ENCODE measurements around the gene ATG14.

The ATG14 gene

DNA sequence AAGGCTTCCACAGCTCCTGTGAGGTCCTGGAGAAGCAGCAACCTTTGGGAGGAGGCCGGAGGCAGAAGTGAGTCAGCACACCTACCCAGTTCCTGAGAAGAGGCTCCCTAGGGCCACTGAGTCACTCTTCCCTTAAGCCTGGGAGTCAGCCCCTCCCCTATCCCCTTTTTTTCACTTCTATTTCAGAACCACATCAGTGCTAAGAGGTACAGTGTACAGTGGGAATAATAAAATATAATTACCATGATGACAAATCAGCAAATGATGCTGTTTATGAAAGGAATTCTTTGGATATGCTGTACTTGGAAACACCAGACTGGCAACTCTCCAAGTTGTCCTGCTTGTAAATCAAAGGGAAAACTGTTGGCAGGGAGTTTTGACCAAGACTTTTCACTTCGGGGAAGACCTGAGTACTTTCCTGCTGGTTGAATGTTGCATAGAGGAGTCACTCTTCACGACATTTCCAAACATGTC, 36.5 kb upstream of the ATG14 start:
- TF ChIP-seq, protein P1, sequence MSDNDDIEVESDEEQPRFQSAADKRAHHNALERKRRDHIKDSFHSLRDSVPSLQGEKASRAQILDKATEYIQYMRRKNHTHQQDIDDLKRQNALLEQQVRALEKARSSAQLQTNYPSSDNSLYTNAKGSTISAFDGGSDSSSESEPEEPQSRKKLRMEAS (IDR thresholded peaks at IDR 0.05; ENCODE audit: low read depth, low read length), result no peak
- TF ChIP-seq MYC (IDR thresholded peaks at IDR 0.05; ENCODE audit: low read depth, low read length) (no peak), POLR2A (IDR thresholded peaks at IDR 0.05; ENCODE audit: extremely low read depth, insufficient read length) (no peak)
- TF ChIP-seq, protein P2, sequence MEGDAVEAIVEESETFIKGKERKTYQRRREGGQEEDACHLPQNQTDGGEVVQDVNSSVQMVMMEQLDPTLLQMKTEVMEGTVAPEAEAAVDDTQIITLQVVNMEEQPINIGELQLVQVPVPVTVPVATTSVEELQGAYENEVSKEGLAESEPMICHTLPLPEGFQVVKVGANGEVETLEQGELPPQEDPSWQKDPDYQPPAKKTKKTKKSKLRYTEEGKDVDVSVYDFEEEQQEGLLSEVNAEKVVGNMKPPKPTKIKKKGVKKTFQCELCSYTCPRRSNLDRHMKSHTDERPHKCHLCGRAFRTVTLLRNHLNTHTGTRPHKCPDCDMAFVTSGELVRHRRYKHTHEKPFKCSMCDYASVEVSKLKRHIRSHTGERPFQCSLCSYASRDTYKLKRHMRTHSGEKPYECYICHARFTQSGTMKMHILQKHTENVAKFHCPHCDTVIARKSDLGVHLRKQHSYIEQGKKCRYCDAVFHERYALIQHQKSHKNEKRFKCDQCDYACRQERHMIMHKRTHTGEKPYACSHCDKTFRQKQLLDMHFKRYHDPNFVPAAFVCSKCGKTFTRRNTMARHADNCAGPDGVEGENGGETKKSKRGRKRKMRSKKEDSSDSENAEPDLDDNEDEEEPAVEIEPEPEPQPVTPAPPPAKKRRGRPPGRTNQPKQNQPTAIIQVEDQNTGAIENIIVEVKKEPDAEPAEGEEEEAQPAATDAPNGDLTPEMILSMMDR (IDR thresholded peaks at IDR 0.05; ENCODE audit: low read depth, low read length), result no peak
- peak; percentile 55 for DNase-seq (ENCODE audit: low read depth)
- no peak overlapping the region for H3K4me3 ChIP-seq (ENCODE audit: low read depth, low read length)

DNA sequence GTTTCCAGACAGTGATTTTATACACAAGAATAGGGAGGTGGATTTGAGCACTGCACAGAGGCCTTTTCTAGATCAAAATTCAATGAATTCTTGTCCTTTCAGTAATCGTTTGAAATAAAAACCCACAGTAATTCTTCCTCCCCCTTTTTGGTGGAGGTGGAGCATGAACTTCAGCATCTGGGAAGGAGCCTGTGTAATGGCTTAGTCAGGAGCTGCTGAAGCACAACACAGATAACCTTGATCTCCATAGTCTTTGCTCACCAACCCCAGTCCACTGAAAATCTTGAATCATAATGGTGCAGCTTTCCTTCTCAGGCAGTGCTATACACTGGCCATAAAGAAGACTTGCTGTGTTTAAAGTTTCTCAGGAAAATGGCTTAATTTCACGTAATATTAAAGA, 35.2 kb upstream of the ATG14 start:
- H3K4me3 ChIP-seq (ENCODE audit: low read depth, low read length), result no peak overlapping the region
- DNase-seq (ENCODE audit: low read depth), result no peak
- TF ChIP-seq POLR2A (IDR thresholded peaks at IDR 0.05; ENCODE audit: extremely low read depth, insufficient read length) (no peak), MYC (IDR thresholded peaks at IDR 0.05; ENCODE audit: low read depth, low read length) (no peak)
- TF ChIP-seq, protein P2 (IDR thresholded peaks at IDR 0.05; ENCODE audit: low read depth, low read length), result no peak
- TF ChIP-seq, protein P1 (IDR thresholded peaks at IDR 0.05; ENCODE audit: low read depth, low read length), result no peak

DNA sequence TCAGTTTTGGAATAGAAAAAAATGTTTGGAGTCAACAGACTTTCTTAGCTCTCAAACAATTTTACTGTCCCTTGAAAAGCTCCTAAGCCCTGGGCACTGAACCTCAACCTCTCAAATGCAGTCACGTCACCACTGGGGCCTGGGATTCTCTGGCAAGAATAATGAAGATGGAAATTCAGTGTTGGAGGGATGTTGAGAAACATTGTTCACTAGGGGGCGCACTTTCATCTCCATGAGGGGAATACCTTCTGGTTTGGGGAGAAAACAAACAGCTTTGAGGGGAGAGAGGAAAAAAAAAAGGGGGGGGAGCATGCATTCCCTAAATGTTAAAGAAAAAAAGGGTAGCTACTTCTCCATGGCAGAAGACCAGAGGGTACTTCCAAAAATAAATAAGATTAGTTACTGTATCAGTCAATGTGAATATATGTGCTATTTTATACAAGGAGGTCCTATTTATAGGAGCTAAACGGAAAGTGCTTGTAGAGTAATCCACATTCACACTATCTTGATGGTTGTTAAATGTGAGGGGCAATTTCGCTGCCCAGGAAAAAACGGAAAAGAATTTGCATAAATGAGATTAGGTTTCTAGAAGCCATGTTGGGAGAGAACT, 34.6 kb upstream of the ATG14 start:
- no peak for TF ChIP-seq MYC (IDR thresholded peaks at IDR 0.05; ENCODE audit: low read depth, low read length)
- TF ChIP-seq, protein P2 (IDR thresholded peaks at IDR 0.05; ENCODE audit: low read depth, low read length), result peak; percentile 49
- no peak for TF ChIP-seq POLR2A (IDR thresholded peaks at IDR 0.05; ENCODE audit: extremely low read depth, insufficient read length)
- TF ChIP-seq, protein P1 (IDR thresholded peaks at IDR 0.05; ENCODE audit: low read depth, low read length), result no peak
- H3K4me3 ChIP-seq (ENCODE audit: low read depth, low read length), result no peak overlapping the region
- peak; percentile 71 for DNase-seq (ENCODE audit: low read depth)

DNA sequence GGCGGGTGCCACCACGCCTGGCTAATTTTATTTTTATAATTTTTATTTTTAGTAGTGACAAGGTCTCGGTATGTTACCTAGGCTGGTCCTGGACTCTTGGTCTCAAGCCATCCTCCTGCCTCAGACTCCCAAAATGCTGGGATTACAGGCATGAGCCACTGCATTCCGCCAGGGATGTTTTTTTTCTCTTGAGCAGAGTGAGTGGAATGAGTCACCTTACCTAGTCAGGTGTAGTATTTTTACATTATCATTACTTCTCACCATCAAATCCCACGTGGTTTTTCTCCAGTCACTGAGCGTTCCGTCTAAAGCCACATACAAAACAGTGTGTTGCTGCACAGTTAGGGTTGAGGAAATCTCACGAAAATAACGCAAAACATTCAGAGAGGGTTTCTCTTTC, 29.7 kb upstream of the ATG14 start:
- DNase-seq (ENCODE audit: low read depth), result no peak
- TF ChIP-seq POLR2A (IDR thresholded peaks at IDR 0.05; ENCODE audit: extremely low read depth, insufficient read length) (no peak), MYC (IDR thresholded peaks at IDR 0.05; ENCODE audit: low read depth, low read length) (no peak)
- TF ChIP-seq, protein P1 (IDR thresholded peaks at IDR 0.05; ENCODE audit: low read depth, low read length), result no peak
- TF ChIP-seq, protein P2 (IDR thresholded peaks at IDR 0.05; ENCODE audit: low read depth, low read length), result no peak
- H3K4me3 ChIP-seq (ENCODE audit: low read depth, low read length), result no peak overlapping the region

DNA sequence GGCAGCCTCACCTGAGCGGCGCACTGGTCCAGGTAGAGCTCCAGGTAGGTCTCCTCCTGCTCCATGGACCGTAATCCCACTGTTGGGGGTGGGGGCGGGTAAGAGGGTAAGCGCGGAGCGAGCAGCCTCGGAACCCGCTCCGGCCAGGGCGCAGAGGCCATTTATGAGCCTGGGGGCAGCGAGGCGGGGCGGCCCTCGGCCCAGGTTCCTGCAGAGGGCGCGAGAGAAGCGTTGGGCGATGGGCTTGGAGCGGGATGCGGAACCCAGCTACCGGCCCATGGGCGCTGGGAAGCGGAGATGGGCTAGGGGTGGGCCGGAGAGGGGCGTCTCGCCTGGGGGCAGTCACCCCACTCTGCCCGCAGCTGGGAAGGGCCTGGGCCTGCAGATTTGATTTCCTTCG, 28.8 kb upstream of the ATG14 start, which contains the start of gene TBPL2:
TBPL2 (minus strand) TSS at position 232 of the 400 bp plus-strand sequence; CDS start at position 65, 167 bp downstream.
- no peak for DNase-seq (ENCODE audit: low read depth)
- TF ChIP-seq, protein P2 (IDR thresholded peaks at IDR 0.05; ENCODE audit: low read depth, low read length), result no peak
- TF ChIP-seq POLR2A (IDR thresholded peaks at IDR 0.05; ENCODE audit: extremely low read depth, insufficient read length) (no peak), MYC (IDR thresholded peaks at IDR 0.05; ENCODE audit: low read depth, low read length) (no peak)
- TF ChIP-seq, protein P1 (IDR thresholded peaks at IDR 0.05; ENCODE audit: low read depth, low read length), result no peak
- H3K4me3 ChIP-seq (ENCODE audit: low read depth, low read length), result no peak within 1 kb of the TSS

All from NB4 (cell line).